HCT116 (cell line): ENCODE measurements around the gene HCRTR1. TPM values are rescaled to one million over a fixed set of nuclear protein-coding genes. Genes with fewer than 3 reads are reported as not detected.

Source experiments
- ATAC-seq: fragments of 200-7000 bp; cut with Tn5 transposase; 2 replicates; pipeline ENCODE4 v1.9.1; 2020; ENCODE audit warnings: mild to moderate bottlenecking, moderate library complexity
- BruUV-seq: library from RNA; stranded (reverse); fragments of 400-500 nt; replicated peaks from 2 replicates; lab custom pipeline; 2021; lab: Mats Ljungman, UMichigan
- CTCF ChIA-PET: fragments of 300-600 bp; sonication (Branson Sonifier 250); formaldehyde crosslinking; loops from one replicate; lab custom pipeline; 2021; ENCODE audit warnings: antibody characterized with exemption; lab: Charles Lee
- POLR2A ChIA-PET: fragments of 300-600, 350-600 bp; sonication (Branson Sonifier 250); formaldehyde crosslinking; loops from one replicate; lab custom pipeline; 2021; ENCODE audit warnings: antibody characterized with exemption; lab: Charles Lee
- RAD21 ChIA-PET, 2 experiments: fragments of 300-600 bp; sonication (Branson Sonifier 250); formaldehyde crosslinking; loops; one replicate each; lab custom pipeline; 2023; ENCODE audit warnings: low total read pairs in 2 of 2; ENCODE audit not compliant: uncharacterized antibody in 2 of 2, unreplicated experiment in 2 of 2, low non-redundant PET in 1 of 2; lab: Charles Lee
- DNase-seq: peaks from one replicate; pipeline ENCODE4 v3.0.0-alpha.2; 2010; ENCODE audit warnings: low read depth, low spot score
- H2AFZ ChIP-seq: fragments of 200-600 bp; shearing (Covaris generic), sonication (generic); 2 replicates; pipeline ENCODE4 v1.6.1; 2017; ENCODE audit warnings: low read depth, mixed run types, mixed read lengths, antibody characterized with exemption, low read length; ENCODE audit not compliant: poor library complexity, severe bottlenecking
- H3K27ac ChIP-seq: 2 replicates; pipeline ENCODE4 v1.5.1; 2012; ENCODE audit warnings: low read depth, low read length
- H3K27me3 ChIP-seq: fragments of 200-600 bp; sonication (generic); 2 replicates; pipeline ENCODE4 v1.6.1; 2016; ENCODE audit warnings: mixed run types, low read length, mixed read lengths; ENCODE audit not compliant: insufficient read depth
- H3K36me3 ChIP-seq, 2 experiments: fragments of 200-500 bp in 1 of 2; fragments of 200-600 bp in 1 of 2; sonication (Bioruptor generic) in 1 of 2; sonication (generic) in 1 of 2; 2 replicates each; pipeline versions ENCODE4 v1.5.1 to v1.6.1; 2014 to 2016; ENCODE audit warnings: low read length in 2 of 2, inconsistent platforms in 1 of 2, mixed read lengths in 1 of 2, mixed run types in 1 of 2; ENCODE audit not compliant: insufficient read depth in 2 of 2, control insufficient read depth in 1 of 2
- H3K4me1 ChIP-seq, 2 experiments: fragments of 200-600 bp in 1 of 2; sonication (generic) in 1 of 2; 2 replicates each; pipeline versions ENCODE4 v1.5.1 to v1.6.1; 2012 to 2017; ENCODE audit warnings: low read length in 2 of 2, inconsistent platforms in 1 of 2, mild to moderate bottlenecking in 1 of 2, mixed read lengths in 1 of 2, mixed run types in 1 of 2, moderate library complexity in 1 of 2; ENCODE audit not compliant: insufficient read depth in 2 of 2, control insufficient read depth in 1 of 2
- H3K4me2 ChIP-seq: fragments of 200-600 bp; sonication (generic); 2 replicates; pipeline ENCODE4 v1.6.1; 2017; ENCODE audit warnings: mixed run types, low read length, mixed read lengths
- H3K4me3 ChIP-seq, 2 experiments: fragments of 200-600 bp in 1 of 2; sonication (generic) in 1 of 2; replicated peaks in 1 of 2; 2 replicates each; pipeline ENCODE4 v1.5.1; 2011 to 2016; ENCODE audit warnings: low read length in 2 of 2, control low read depth in 1 of 2, low read depth in 1 of 2, mild to moderate bottlenecking in 1 of 2, mixed read lengths in 1 of 2, mixed run types in 1 of 2
- H3K79me2 ChIP-seq: fragments of 200-600 bp; sonication (generic); 2 replicates; pipeline ENCODE4 v1.6.1; 2017; ENCODE audit warnings: mild to moderate bottlenecking, mixed run types, low read length, moderate library complexity, mixed read lengths; ENCODE audit not compliant: insufficient read depth
- H3K9ac ChIP-seq: fragments of 200-600 bp; sonication (generic); 2 replicates; pipeline ENCODE4 v1.6.1; 2016; ENCODE audit warnings: low read length, mixed read lengths
- H3K9me2 ChIP-seq: fragments of 200-600 bp; sonication (generic), shearing (Covaris generic); 2 replicates; pipeline ENCODE4 v1.6.1; 2017; ENCODE audit warnings: mixed run types, mild to moderate bottlenecking, moderate library complexity; ENCODE audit not compliant: insufficient read depth
- H3K9me3 ChIP-seq, 2 experiments: fragments of 200-500 bp in 1 of 2; fragments of 200-600 bp in 1 of 2; sonication (Bioruptor generic) in 1 of 2; sonication (generic) in 1 of 2; 2 replicates each; pipeline ENCODE4 v1.6.1; 2014 to 2017; ENCODE audit warnings: low read length in 2 of 2, mixed read lengths in 2 of 2, inconsistent platforms in 1 of 2, low read depth in 1 of 2, mild to moderate bottlenecking in 1 of 2, mixed run types in 1 of 2, moderate library complexity in 1 of 2; ENCODE audit not compliant: control insufficient read depth in 1 of 2, insufficient read depth in 1 of 2
- H4K20me1 ChIP-seq: fragments of 200-600 bp; sonication (generic), shearing (Covaris generic); 2 replicates; pipeline ENCODE4 v1.6.1; 2017; ENCODE audit warnings: mixed run types, mild to moderate bottlenecking, moderate library complexity; ENCODE audit not compliant: insufficient read depth
- RAD21 ChIP-seq: IDR thresholded peaks from 2 replicates; pipeline ENCODE4 v1.6.1; 2012; ENCODE audit warnings: low read depth, mild to moderate bottlenecking
- intact Hi-C: fragments of 100-400 bp; cut with micrococcal nuclease; formaldehyde crosslinking; loops from 2 replicates; pipeline ENCODE4 v1.10.0; 2022
- total RNA-seq: library from RNA; stranded (reverse); gene quantifications from one replicate; pipeline ENCODE4 v1.2.1, GENCODE V29; 2021; ENCODE audit not compliant: unreplicated experiment
- TF ChIP-seq, protein P1 (sequence below): IDR thresholded peaks from 2 replicates; pipeline ENCODE4 v1.6.1; 2011; ENCODE audit warnings: mild to moderate bottlenecking, low read length, moderate library complexity; ENCODE audit not compliant: insufficient replicate concordance; ENCODE audit errors: extremely low read depth
- TF ChIP-seq, protein P2 (sequence below), 3 experiments: fragments of 200-600 bp in 1 of 3; sonication (generic) in 1 of 3; IDR thresholded peaks in 2 of 3; conservative IDR thresholded peaks in 1 of 3; 2 replicates each; pipeline ENCODE4 v1.5.1; 2012 to 2017; ENCODE audit warnings: low read depth in 2 of 3, low read length in 2 of 3, antibody characterized with exemption in 1 of 3, borderline replicate concordance in 1 of 3, control low read depth in 1 of 3, mild to moderate bottlenecking in 1 of 3, mixed read lengths in 1 of 3, mixed run types in 1 of 3, moderate library complexity in 1 of 3; ENCODE audit not compliant: insufficient read depth in 1 of 3

The HCRTR1 gene
- total RNA-seq, 1 experiment from 2014 or later, result not detected

DNA sequence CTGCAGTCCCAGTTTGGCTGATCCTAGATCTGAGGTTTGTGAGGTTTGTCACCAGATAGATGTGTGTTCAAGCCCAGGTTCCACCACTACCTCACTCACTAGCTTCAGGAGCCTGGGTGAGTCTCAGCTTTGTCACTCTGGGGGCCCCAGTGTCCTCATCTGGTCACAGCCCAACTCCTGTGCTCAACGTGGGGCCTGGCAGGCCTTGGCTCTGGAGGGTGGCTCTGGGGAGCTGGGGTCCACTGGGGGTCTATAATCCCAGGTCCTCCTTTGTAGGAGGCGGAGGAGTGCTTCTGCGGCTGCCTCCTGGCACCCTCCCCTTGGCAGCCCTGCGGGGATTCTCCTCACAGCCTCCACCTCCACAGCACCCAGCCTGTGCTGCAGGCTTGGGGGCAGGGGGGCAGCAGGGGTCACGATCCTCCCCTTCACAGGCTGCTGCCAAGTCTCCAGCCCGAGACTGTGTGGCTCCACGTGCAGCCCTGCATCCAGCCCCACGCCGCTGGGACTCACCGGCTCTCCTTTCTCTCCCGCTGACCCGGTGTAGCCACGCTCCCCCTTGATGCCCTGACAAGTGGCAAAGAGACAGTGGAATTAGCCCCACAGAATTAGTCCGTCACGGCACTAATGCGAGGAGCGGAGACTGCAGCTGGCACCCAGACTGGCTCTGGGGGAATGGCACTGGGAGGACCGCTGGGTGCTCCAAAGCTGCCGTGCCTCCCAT lies 49.7 kb downstream of the HCRTR1 start:
- H3K9ac ChIP-seq, result no peak overlapping the region
- CTCF ChIA-PET, result interaction anchor here (1.2 to 6.0 kb wide), 3 partner anchors 121 to 297 kb away, joined by 3 to 105 read pairs (median 5); no protein-coding TSS in a partner anchor
- H3K4me2 ChIP-seq, result peak overlapping the region; percentile 45

More for the DNA sequence above, 49.7 kb downstream of the HCRTR1 start:
- no peak overlapping the region for H3K4me3 ChIP-seq
- H3K27me3 ChIP-seq, result no peaks in the 10 kb centered on the region
- ATAC-seq, result no peak
- intact Hi-C loops, result loop anchor here (10.0 kb wide), 1 partner anchor 298 kb away; no protein-coding TSS in a partner anchor
- POLR2A ChIA-PET, result no interaction called here
- H3K36me3 ChIP-seq, result no peaks in the 10 kb centered on the region
- no peak for DNase-seq
- no peaks in the 10 kb centered on the region for H3K9me2 ChIP-seq
- no peaks in the 10 kb centered on the region for H4K20me1 ChIP-seq
- H3K4me1 ChIP-seq, result peaks cover 23 to 29% of the 10 kb centered on the region in 2 experiments
- no peak overlapping the region for H2AFZ ChIP-seq
- no peak overlapping the region for H3K27ac ChIP-seq
- H3K79me2 ChIP-seq, result no peaks in the 10 kb centered on the region
- no TSS peak for BruUV-seq
- TF ChIP-seq, protein P1, sequence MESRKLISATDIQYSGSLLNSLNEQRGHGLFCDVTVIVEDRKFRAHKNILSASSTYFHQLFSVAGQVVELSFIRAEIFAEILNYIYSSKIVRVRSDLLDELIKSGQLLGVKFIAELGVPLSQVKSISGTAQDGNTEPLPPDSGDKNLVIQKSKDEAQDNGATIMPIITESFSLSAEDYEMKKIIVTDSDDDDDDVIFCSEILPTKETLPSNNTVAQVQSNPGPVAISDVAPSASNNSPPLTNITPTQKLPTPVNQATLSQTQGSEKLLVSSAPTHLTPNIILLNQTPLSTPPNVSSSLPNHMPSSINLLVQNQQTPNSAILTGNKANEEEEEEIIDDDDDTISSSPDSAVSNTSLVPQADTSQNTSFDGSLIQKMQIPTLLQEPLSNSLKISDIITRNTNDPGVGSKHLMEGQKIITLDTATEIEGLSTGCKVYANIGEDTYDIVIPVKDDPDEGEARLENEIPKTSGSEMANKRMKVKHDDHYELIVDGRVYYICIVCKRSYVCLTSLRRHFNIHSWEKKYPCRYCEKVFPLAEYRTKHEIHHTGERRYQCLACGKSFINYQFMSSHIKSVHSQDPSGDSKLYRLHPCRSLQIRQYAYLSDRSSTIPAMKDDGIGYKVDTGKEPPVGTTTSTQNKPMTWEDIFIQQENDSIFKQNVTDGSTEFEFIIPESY, result no peak
- no peak for TF ChIP-seq RAD21
- TF ChIP-seq, protein P2, sequence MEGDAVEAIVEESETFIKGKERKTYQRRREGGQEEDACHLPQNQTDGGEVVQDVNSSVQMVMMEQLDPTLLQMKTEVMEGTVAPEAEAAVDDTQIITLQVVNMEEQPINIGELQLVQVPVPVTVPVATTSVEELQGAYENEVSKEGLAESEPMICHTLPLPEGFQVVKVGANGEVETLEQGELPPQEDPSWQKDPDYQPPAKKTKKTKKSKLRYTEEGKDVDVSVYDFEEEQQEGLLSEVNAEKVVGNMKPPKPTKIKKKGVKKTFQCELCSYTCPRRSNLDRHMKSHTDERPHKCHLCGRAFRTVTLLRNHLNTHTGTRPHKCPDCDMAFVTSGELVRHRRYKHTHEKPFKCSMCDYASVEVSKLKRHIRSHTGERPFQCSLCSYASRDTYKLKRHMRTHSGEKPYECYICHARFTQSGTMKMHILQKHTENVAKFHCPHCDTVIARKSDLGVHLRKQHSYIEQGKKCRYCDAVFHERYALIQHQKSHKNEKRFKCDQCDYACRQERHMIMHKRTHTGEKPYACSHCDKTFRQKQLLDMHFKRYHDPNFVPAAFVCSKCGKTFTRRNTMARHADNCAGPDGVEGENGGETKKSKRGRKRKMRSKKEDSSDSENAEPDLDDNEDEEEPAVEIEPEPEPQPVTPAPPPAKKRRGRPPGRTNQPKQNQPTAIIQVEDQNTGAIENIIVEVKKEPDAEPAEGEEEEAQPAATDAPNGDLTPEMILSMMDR (IDR thresholded peaks at IDR 0.05 in 2 of 3, conservative IDR thresholded peaks at IDR 0.05 in 1 of 3; ENCODE audit: borderline replicate concordance in 1 of 3, insufficient read depth in 1 of 3, low read depth in 2 of 3, low read length in 2 of 3), result no peak
- RAD21 ChIA-PET, result no interaction called here
- no peaks in the 10 kb centered on the region for H3K9me3 ChIP-seq
